Heart left ventricle (tissue), 16 donors: Measurements from ENCODE around the gene ZNF839. TPM values are rescaled to one million over a fixed set of nuclear protein-coding genes. Genes with fewer than 3 reads are reported as not detected.

Experiments
- ATAC-seq, 4 donors: fragments of 200-7000 bp; cut with Tn5 transposase; one replicate each; pipeline ENCODE4 v1.9.1; 2020 to 2022; ENCODE audit warnings: moderate library complexity in 4 of 4, mild to moderate bottlenecking in 3 of 4, moderate number of reproducible peaks in 1 of 4
- DNase-seq, 5 donors: peaks; one replicate each; pipeline ENCODE4 v3.0.0-alpha.2; 2020
- H3K27ac ChIP-seq, 12 donors: fragments of 200-600 bp; sonication (generic) in 4 of 12; one replicate each; pipeline versions ENCODE4 v1.5.0 to v1.8.0; 2016 to 2022; ENCODE audit warnings: mild to moderate bottlenecking in 2 of 12
- H3K27me3 ChIP-seq, 9 donors: fragments of 200-600 bp; sonication (generic) in 2 of 9; one replicate each; pipeline versions ENCODE4 v1.5.1 to v1.8.0; 2016 to 2022; ENCODE audit warnings: mild to moderate bottlenecking in 3 of 9
- H3K36me3 ChIP-seq, 9 donors: fragments of 200-600 bp; sonication (generic) in 2 of 9; one replicate each; pipeline versions ENCODE4 v1.5.0 to v1.8.0; 2018 to 2022; ENCODE audit warnings: mild to moderate bottlenecking in 2 of 9
- H3K4me1 ChIP-seq, 12 donors: fragments of 200-600 bp; sonication (generic) in 4 of 12; one replicate each; pipeline versions ENCODE4 v1.5.0 to v1.8.0; 2016 to 2022; ENCODE audit warnings: mild to moderate bottlenecking in 3 of 12
- H3K4me3 ChIP-seq, 12 donors: fragments of 200-600 bp; sonication (generic) in 4 of 12; one replicate each; pipeline versions ENCODE4 v1.5.0 to v1.8.0; 2017 to 2022; ENCODE audit warnings: mild to moderate bottlenecking in 9 of 12, moderate library complexity in 4 of 12
- H3K9me3 ChIP-seq, 12 donors: fragments of 200-600 bp; sonication (generic) in 4 of 12; one replicate each; pipeline versions ENCODE4 v1.5.0 to v1.8.0; 2016 to 2022; ENCODE audit warnings: mild to moderate bottlenecking in 1 of 12
- POLR2A ChIP-seq, 2 donors: fragments of 450-650 bp; IDR thresholded peaks; one replicate each; pipeline ENCODE4 v1.6.1; 2017; ENCODE audit warnings: antibody characterized with exemption in 2 of 2, mild to moderate bottlenecking in 2 of 2, moderate library complexity in 2 of 2
- WGBS, 4 donors: extraction: QIAGEN DNeasy Blood & Tissue Kit in 2 of 4; methylation state at CpG; one replicate each; pipeline versions ENCODE4 v1.1.5 to v1.1.7; 2013 to 2018; 5-methylcytosine and 5-hydroxymethylcytosine counted together
- intact Hi-C, 10 donors: fragments of 100-400 bp; cut with DNase I; formaldehyde crosslinking; loops; one replicate each; pipeline versions ENCODE4 v1.11.1 to v1.14.2; 2022
- polyA plus RNA-seq, 2 donors: library from polyadenylated mRNA; stranded (reverse); fragments of 200-250 nt; gene quantifications; one replicate each; pipeline ENCODE4 v1.2.3, GENCODE V29; 2013
- total RNA-seq, 9 donors: library from RNA; depleted of rRNA in 2 of 9; stranded (reverse); fragments of >200 nt in 2 of 9; fragmentation: NEBNext Ultra II Directional in 3 of 9; extraction: Animal tissue kit (Norgen Biotek cat#: 25700) in 3 of 9; gene quantifications; one replicate each; pipeline versions ENCODE4 v1.1.0 to v1.2.4, GENCODE V29; 2016 to 2023
- TF ChIP-seq, protein P1 (sequence below), 12 donors: fragments of 200-600 bp; sonication (generic) in 4 of 12; IDR thresholded peaks; one replicate each; pipeline versions ENCODE4 v1.5.0 to v1.8.0; 2018 to 2022; ENCODE audit warnings: antibody characterized with exemption in 12 of 12, mild to moderate bottlenecking in 5 of 12
- donor health status: ischemic (EF 13 %, LVEDD 7.1; RV severe dilation, severe dysfunction).
- donor health status: healthy with polysubstance abuse.
- donor health status: DM: no; HTN: yes; CAD: no.
- donor health status: DM: no; HTN: no; CAD: no.
- donor health status: ischemic (EF 25% LVEDD 6.9; RV normal size, moderate dysfunction).
- donor health status: ischemic (EF 25% LVEDD 5.7; RV mildly dilated, moderate dysfunction).
- donor health status: healthy.
- donor health status: DM: yes; HTN: yes; CAD: no.
- donor health status: ischemic (EF 35%, LVEDD 5.7; RV mildly dilated, moderate dysfunction).
- donor health status: nonischemic (EF 11% LVEDD 7.7; RV severe dilation, severe dysfunction).
- donor health status: DM: yes; HTN: yes; CAD: no.
- donor health status: PGD.
- donor health status: ischemic (EF 29% LVEDD 5.4; RV normal size, mild dysfunction).
- donor health status: nonischemic (EF 23%, LVEDD 6.1; RV moderate dilation, normal function).

The ZNF839 gene
- total and polyA plus RNA-seq, 11 donors, result 4.3 to 12.3 (median 8.7) TPM

DNA sequence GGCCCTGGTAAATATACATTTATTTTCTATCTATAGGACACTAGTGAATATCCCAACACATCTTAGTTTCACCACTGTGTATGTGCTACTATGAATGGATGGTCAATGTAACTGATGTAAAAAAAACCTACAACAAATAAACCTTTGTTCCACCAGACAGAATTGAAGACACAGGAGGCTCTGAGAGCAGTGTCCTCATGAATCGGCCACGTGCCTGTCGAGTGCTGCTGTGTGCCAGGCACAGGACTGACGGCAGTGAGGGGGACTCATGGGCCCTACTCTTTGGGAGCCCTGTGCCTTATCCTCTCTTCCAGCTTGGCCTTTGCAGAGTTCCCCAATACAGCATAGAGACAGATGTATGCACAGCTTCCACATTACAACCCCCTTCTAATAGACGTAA, 24.9 kb downstream of the ZNF839 start:
- Histone ChIP-seq H3K4me1 (no peaks in the 10 kb centered on the region), H3K36me3 (peaks cover 6 to 100% (median 95%) of the 10 kb centered on the region in 9 donors), H3K27me3 (no peaks in the 10 kb centered on the region), H3K4me3 (no peak overlapping the region), H3K27ac (no peak overlapping the region), H3K9me3 (no peaks in the 10 kb centered on the region)
- TF ChIP-seq POLR2A (IDR thresholded peaks at IDR 0.05), result no peak
- TF ChIP-seq, protein P1, sequence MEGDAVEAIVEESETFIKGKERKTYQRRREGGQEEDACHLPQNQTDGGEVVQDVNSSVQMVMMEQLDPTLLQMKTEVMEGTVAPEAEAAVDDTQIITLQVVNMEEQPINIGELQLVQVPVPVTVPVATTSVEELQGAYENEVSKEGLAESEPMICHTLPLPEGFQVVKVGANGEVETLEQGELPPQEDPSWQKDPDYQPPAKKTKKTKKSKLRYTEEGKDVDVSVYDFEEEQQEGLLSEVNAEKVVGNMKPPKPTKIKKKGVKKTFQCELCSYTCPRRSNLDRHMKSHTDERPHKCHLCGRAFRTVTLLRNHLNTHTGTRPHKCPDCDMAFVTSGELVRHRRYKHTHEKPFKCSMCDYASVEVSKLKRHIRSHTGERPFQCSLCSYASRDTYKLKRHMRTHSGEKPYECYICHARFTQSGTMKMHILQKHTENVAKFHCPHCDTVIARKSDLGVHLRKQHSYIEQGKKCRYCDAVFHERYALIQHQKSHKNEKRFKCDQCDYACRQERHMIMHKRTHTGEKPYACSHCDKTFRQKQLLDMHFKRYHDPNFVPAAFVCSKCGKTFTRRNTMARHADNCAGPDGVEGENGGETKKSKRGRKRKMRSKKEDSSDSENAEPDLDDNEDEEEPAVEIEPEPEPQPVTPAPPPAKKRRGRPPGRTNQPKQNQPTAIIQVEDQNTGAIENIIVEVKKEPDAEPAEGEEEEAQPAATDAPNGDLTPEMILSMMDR (IDR thresholded peaks at IDR 0.05), result no peak
- DNase-seq, result no peak
- WGBS, 4 donors, result 81 to 98% (median 92%) methylated on average over 5 of the region's 5 CpGs
- ATAC-seq, result no peak
- intact Hi-C loops, result no loop called here

GRCh38 chr14:102345232-102345631, 25.7 kb downstream of the ZNF839 start:
- peaks cover 0 to 1% (median 0%) of the 10 kb centered on the region in 12 donors for H3K4me1 ChIP-seq
- no peaks in the 10 kb centered on the region for H3K27me3 ChIP-seq
- DNase-seq (no peak), ATAC-seq (no peak)
- intact Hi-C loops, result no loop called here
- peaks cover 6 to 100% (median 96%) of the 10 kb centered on the region in 9 donors for H3K36me3 ChIP-seq
- no peak overlapping the region for H3K27ac ChIP-seq
- H3K9me3 ChIP-seq, result no peaks in the 10 kb centered on the region
- TF ChIP-seq, protein P1 (IDR thresholded peaks at IDR 0.05), result no peak
- TF ChIP-seq POLR2A (IDR thresholded peaks at IDR 0.05), result no peak
- no peak overlapping the region for H3K4me3 ChIP-seq
- WGBS, 4 donors, result 80 to 87% (median 81%) methylated on average over 3 of the region's 3 CpGs

- H3K36me3 ChIP-seq, result peaks cover 6 to 94% (median 83%) of the 10 kb centered on the region in 9 donors
- intact Hi-C loops, result no loop called here
- ATAC-seq, result no peak
- no peaks in the 10 kb centered on the region for H3K9me3 ChIP-seq
- no peak overlapping the region for H3K27ac ChIP-seq
- H3K27me3 ChIP-seq, result no peaks in the 10 kb centered on the region
- H3K4me1 ChIP-seq, result peaks cover 0 to 13% (median 5%) of the 10 kb centered on the region in 12 donors
- no peak for TF ChIP-seq POLR2A (IDR thresholded peaks at IDR 0.05)
- TF ChIP-seq, protein P1 (IDR thresholded peaks at IDR 0.05), result no peak
- 94 to 98% (median 95%) methylated on average over 4 of the region's 4 CpGs for WGBS, 4 donors
- no peak for DNase-seq
- no peak overlapping the region for H3K4me3 ChIP-seq
These were observed 27.1 kb downstream of the ZNF839 start for GRCh38 chr14:102346645-102347044.

GRCh38 chr14:102348376-102348775, 28.8 kb downstream of the ZNF839 start:
- no peak overlapping the region for H3K27ac ChIP-seq
- H3K27me3 ChIP-seq, result no peaks in the 10 kb centered on the region
- H3K4me1 ChIP-seq, result peaks cover 0 to 24% (median 11%) of the 10 kb centered on the region in 12 donors
- WGBS, 4 donors, result 87 to 93% (median 91%) methylated on average over 15 to 16 of the region's 16 CpGs
- no peak overlapping the region for H3K4me3 ChIP-seq
- no peaks in the 10 kb centered on the region for H3K9me3 ChIP-seq
- ATAC-seq, result peak in 1 of 4 donors; percentile 12
- DNase-seq, result no peak
- H3K36me3 ChIP-seq, result peaks cover 6 to 94% (median 81%) of the 10 kb centered on the region in 9 donors
- intact Hi-C loops, result no loop called here
- TF ChIP-seq, protein P1 (IDR thresholded peaks at IDR 0.05), result no peak
- no peak for TF ChIP-seq POLR2A (IDR thresholded peaks at IDR 0.05)
